Measurements from ENCODE around the gene ACOX1.
A peak's percentile ranks its signal among the peaks of the same experiment; 100 is the strongest.

Gene ACOX1

DNA sequence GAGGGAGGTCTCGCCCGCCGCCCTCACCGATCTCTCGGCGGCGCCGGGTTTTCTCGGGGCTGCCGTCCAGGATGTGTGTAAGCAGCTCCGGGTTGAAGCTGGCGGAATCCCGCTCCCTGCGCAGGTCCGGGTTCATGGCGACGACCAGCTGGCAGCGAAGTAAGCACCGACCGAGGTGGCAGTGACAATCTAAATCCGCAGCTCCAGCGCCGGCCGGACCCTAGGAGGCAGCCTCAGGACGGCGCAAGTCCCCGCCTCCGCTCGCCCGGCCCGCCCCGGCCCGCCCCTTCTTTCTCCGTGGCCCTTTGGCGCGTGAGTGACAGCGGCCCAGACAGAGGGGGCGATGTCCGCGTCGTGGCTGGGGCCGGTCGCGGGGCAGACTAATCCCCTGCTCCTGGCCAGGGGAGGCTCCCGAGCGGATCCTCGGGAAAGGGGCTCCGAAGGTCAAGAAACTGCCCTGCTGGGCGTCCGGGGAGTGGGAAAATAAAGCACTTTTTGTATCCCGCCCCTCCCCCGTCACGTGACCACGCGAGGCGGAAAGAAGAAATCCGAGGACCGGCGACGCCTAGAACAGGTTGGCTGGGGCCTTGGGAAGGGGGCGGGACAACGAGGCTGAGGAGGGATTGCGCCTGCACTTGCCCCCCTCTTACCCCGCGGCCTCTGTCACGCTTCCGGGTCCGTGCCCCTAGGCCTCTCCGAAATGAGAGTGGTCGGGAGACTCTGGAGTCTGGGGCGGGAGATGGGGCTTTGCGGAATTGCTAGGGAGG is at the start of gene ACOX1, which contains the start of gene TEN1:
TSS of gene ACOX1 (minus strand) at position 229 of the 767 bp plus-strand sequence. CDS start at position 136, 93 bp downstream.
TSS of gene TEN1 (plus strand) at position 303 of the 767 bp plus-strand sequence. CDS start 6,953 bp downstream, outside the sequence.
- DNase-seq (ENCODE audit: low spot score), result peak; percentile 97

DNA sequence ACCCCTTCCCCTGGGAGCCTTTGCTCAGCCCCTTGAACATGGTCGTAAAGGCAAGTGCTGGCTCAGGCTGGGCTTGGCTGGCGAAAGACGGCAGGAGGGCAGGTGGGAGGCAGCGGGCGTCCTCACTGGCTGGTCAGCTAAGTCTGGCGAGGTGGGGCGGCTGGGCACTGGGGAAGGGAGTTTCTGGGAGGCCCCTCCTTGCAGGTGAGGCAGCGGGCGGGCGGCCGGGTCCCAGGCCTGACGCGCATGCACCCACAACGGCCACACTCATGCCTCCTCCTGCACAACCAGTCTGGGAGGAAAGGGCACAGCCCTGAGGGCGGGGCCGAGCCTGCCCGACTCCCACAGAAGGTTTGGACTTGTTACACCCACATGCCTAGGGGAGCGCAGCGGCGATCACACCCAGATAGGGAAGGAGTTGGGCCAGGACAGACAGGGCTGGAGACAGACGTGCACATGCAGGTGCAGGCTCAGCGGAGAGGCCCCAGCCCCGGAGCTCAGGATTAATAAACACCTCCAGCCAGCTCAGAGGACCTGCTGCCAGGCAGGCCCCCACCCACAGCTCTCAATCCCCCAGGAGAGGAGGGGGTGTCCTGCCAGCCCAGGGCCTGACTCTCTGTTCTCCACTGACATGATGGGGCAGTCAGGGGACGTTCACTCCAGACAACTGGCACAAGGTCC is 48.3 kb upstream of the ACOX1 start, which contains the start of gene EVPL:
TSS of gene EVPL (minus strand) at position 148 of the 681 bp plus-strand sequence. CDS start at position 40, 108 bp downstream.
- peak; percentile 83 for DNase-seq (ENCODE audit: low spot score)

- DNase-seq (ENCODE audit: low spot score), result peak; percentile 30
Observed at GRCh38 chr17:76026714-76027158, 47.8 kb upstream of the ACOX1 start.

GRCh38 chr17:76025294-76025693 is 46.3 kb upstream of the ACOX1 start:
- DNase-seq (ENCODE audit: low spot score), result no peak

DNA sequence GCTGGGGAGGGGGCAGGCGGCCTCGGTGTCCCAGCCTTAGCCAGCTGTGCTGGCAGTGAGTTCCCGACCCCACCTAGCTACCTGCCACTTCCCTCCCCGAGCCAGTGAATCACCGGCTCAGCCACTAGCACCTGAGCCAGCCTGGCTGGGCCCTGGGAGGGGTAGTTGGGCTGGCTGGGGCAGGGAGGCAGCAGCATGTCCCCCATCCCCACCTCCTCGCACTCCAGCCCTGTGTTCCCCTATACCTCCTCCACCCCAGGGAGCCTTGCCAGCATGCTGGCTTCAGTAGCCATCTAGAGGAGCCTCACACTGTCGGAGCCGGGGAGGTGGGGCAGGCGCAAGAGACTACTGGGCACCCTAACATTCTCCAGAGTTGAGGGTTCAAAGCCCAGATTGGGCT is 45.4 kb upstream of the ACOX1 start:
- DNase-seq (ENCODE audit: low spot score), result no peak

- no peak for DNase-seq (ENCODE audit: low spot score)
Observed at GRCh38 chr17:76023900-76024237, 44.9 kb upstream of the ACOX1 start.

- DNase-seq (ENCODE audit: low spot score), result no peak
Observed at GRCh38 chr17:76022973-76023899, 44.3 kb upstream of the ACOX1 start.

GRCh38 chr17:76022285-76022684 is 43.3 kb upstream of the ACOX1 start:
- no peak for DNase-seq (ENCODE audit: low spot score)

- DNase-seq (ENCODE audit: low spot score), result no peak
Observed at GRCh38 chr17:76019833-76020467, 41.0 kb upstream of the ACOX1 start.

GRCh38 chr17:76018801-76019200 is 39.8 kb upstream of the ACOX1 start:
- DNase-seq (ENCODE audit: low spot score), result no peak

- DNase-seq (ENCODE audit: low spot score), result no peak
Observed at GRCh38 chr17:76018340-76018680, 39.3 kb upstream of the ACOX1 start.

DNA sequence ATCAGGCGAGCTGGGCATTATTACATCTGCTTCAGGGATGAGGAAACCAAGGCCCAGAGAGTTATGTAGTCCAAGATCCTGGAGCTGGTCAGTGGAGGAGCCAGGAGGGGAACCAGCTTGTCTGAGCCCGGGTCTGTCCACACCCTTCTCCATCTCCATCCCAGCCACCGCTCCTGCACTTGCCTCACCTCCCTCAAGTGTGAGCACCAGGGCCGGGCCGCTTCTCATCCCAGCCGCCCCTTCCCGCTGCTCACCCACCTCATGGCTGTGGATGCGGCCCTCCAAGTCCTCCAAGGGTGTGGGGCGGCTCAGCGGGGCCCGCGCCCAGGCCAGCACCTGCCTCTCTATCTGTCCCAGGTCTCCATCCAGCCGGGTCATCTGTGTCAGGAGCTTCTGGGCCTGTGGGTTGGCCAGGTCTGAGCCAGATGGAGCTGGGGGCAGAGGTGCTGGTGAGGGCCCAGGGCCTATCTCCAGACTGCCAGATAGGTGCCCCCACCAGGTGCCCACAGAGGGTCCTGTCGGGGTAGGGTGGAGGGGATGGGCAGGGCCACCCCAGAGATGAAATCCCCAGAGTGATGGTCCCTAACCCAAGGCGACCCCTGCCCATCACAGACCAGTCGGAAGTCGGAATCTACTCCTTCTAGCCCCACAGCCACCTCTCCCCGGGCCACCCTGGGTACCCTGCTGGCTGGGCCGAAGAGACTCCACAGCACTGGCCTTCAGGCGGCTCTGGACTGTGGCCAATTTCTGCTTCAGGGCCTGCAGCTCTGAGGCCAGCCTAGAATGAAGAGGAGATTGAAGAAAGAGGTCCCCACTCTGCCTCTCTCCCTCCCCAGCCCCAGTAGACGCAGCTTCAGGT is 38.7 kb upstream of the ACOX1 start:
- DNase-seq (ENCODE audit: low spot score), result no peak

GRCh38 chr17:76014925-76015261 is 35.9 kb upstream of the ACOX1 start:
- no peak for DNase-seq (ENCODE audit: low spot score)

DNA sequence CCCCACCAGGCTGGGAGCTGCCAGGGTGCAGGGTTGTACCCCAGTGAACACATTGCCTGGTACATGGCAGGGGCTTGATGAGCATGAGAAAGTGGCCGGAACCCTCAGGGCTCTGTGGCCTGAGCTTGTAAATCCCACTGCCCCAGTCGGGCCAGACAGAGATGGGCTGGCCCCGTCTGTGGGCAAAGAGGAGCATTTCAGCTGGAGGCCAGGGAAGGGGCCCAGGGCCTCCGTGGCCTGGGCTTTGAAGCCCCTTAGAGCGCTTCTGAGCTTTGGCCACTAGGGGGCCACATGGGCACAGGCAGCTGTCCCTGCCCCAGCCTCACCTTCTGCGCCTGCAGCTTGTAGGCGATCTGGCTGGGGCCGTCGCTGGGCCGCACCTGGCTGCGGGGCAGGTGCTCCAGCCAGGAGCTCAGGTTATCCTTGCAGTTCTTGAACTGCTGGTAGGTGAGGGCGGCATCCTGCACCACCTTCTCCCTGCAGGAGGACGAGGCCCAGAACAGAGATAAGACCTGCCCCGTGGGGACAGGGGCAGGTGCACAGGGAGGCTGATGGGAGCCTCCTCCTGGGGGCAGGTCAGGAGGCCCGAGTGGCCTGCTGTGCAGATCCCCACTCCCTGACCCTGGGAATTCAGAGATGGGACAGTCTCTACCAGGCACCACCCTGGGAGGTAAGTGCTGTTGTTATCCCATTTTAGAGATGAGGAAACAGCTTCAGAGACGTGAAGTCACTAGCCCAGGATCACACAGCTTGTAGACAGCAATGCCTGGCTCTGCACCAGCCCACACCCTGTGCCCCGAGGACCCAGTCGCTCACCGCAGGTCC is 35.3 kb upstream of the ACOX1 start:
- DNase-seq (ENCODE audit: low spot score), result peak; percentile 49

GRCh38 chr17:76013377-76013932 is 34.5 kb upstream of the ACOX1 start:
- DNase-seq (ENCODE audit: low spot score), result no peak

- DNase-seq (ENCODE audit: low spot score), result no peak
Observed at GRCh38 chr17:76011951-76012350, 33.0 kb upstream of the ACOX1 start.

GRCh38 chr17:76009969-76010661 is 31.1 kb upstream of the ACOX1 start:
- DNase-seq (ENCODE audit: low spot score), result no peak

- DNase-seq (ENCODE audit: low spot score), result no peak
Observed at GRCh38 chr17:76009447-76009846, 30.5 kb upstream of the ACOX1 start.
